ENCODE measurements around the gene IRX3.

GRCh38 chr16:54246454-54246821 lies 40.1 kb downstream of the IRX3 start:
- TF ChIP-seq, protein P1, sequence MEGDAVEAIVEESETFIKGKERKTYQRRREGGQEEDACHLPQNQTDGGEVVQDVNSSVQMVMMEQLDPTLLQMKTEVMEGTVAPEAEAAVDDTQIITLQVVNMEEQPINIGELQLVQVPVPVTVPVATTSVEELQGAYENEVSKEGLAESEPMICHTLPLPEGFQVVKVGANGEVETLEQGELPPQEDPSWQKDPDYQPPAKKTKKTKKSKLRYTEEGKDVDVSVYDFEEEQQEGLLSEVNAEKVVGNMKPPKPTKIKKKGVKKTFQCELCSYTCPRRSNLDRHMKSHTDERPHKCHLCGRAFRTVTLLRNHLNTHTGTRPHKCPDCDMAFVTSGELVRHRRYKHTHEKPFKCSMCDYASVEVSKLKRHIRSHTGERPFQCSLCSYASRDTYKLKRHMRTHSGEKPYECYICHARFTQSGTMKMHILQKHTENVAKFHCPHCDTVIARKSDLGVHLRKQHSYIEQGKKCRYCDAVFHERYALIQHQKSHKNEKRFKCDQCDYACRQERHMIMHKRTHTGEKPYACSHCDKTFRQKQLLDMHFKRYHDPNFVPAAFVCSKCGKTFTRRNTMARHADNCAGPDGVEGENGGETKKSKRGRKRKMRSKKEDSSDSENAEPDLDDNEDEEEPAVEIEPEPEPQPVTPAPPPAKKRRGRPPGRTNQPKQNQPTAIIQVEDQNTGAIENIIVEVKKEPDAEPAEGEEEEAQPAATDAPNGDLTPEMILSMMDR (IDR thresholded peaks at IDR 0.05) = no peak
- TF ChIP-seq POLR2A (IDR thresholded peaks at IDR 0.05) = no peak

Measured in Peyer's patch (tissue), 4 donors.